CD14-positive monocyte (primary cell): ENCODE measurements around the gene CPB1. TPM values are rescaled to one million over a fixed set of nuclear protein-coding genes. Genes with fewer than 3 reads are reported as not detected.

Experiments used
- DNase-seq, 3 donors: peaks; one replicate each; pipeline ENCODE4 v3.0.0-alpha.2; 2011 to 2022
- H2AFZ ChIP-seq: 2 replicates; pipeline ENCODE4 v1.6.0; 2012; ENCODE audit warnings: mild to moderate bottlenecking, low read depth, low read length, inconsistent platforms; ENCODE audit not compliant: insufficient read depth, poor library complexity, severe bottlenecking
- H3K27ac ChIP-seq, 2 donors: 1 replicate in 1 of 2; 2 replicates in 1 of 2; pipeline ENCODE4 v1.5.1; 2012 to 2013; ENCODE audit warnings: low read length in 2 of 2, control low read depth in 1 of 2, inconsistent platforms in 1 of 2, low read depth in 1 of 2, mild to moderate bottlenecking in 1 of 2
- H3K27me3 ChIP-seq, 2 donors: one replicate each; pipeline versions ENCODE4 v1.6.0 to v1.6.1; 2011 to 2013; ENCODE audit warnings: low read length in 2 of 2; ENCODE audit not compliant: control insufficient read depth in 2 of 2, insufficient read depth in 2 of 2
- H3K36me3 ChIP-seq, 2 donors: replicated peaks in 1 of 2; 1 replicate in 1 of 2; 2 replicates in 1 of 2; pipeline versions ENCODE4 v1.5.1 to v1.6.1; 2012 to 2013; ENCODE audit warnings: low read length in 2 of 2, control low read depth in 1 of 2, inconsistent platforms in 1 of 2, mild to moderate bottlenecking in 1 of 2; ENCODE audit not compliant: insufficient read depth in 2 of 2, control insufficient read depth in 1 of 2
- H3K4me1 ChIP-seq, 2 donors: 1 replicate in 1 of 2; 2 replicates in 1 of 2; pipeline versions ENCODE4 v1.5.1 to v1.6.1; 2012 to 2013; ENCODE audit warnings: low read length in 2 of 2, control low read depth in 1 of 2, inconsistent platforms in 1 of 2, mild to moderate bottlenecking in 1 of 2, moderate library complexity in 1 of 2; ENCODE audit not compliant: insufficient read depth in 2 of 2, control insufficient read depth in 1 of 2
- H3K4me2 ChIP-seq: replicated peaks from 2 replicates; pipeline ENCODE3; 2012; ENCODE audit warnings: low read length, moderate library complexity, mild to moderate bottlenecking; ENCODE audit not compliant: poor library complexity, severe bottlenecking; ENCODE audit errors: extremely low read depth
- H3K4me3 ChIP-seq, 3 experiments: fragments of 200-600 bp in 1 of 3; sonication (generic) in 1 of 3; replicated peaks in 1 of 3; 1 replicate in 2 of 3; 2 replicates in 1 of 3; pipeline ENCODE4 v1.5.1; 2011 to 2013; ENCODE audit warnings: low read length in 3 of 3, mild to moderate bottlenecking in 3 of 3, control low read depth in 2 of 3, low read depth in 2 of 3, inconsistent platforms in 1 of 3, moderate library complexity in 1 of 3
- H3K79me2 ChIP-seq: 2 replicates; pipeline ENCODE4 v1.6.0; 2012; ENCODE audit warnings: mild to moderate bottlenecking, control low read depth, inconsistent platforms, low read length, moderate library complexity; ENCODE audit not compliant: insufficient read depth
- H3K9ac ChIP-seq: 2 replicates; pipeline ENCODE4 v1.6.0; 2017; ENCODE audit warnings: low read length, mild to moderate bottlenecking; ENCODE audit not compliant: insufficient read depth, poor library complexity, severe bottlenecking
- H3K9me3 ChIP-seq, 2 donors: replicated peaks in 1 of 2; 1 replicate in 1 of 2; 2 replicates in 1 of 2; pipeline versions ENCODE4 v1.5.1 to v1.6.1; 2012 to 2013; ENCODE audit warnings: low read length in 2 of 2, control low read depth in 1 of 2; ENCODE audit not compliant: control insufficient read depth in 1 of 2, insufficient read depth in 1 of 2
- H4K20me1 ChIP-seq: 2 replicates; pipeline ENCODE4 v1.6.0; 2012; ENCODE audit warnings: mild to moderate bottlenecking, low read length, control low read depth, moderate library complexity; ENCODE audit not compliant: insufficient read depth
- H3K27ac Mint-ChIP-seq, 7 donors: one replicate each; pipeline ENCODE4 v1.8.0; 2020; ENCODE audit warnings: mild to moderate bottlenecking in 7 of 7, mixed read lengths in 7 of 7, moderate library complexity in 6 of 7, inconsistent platforms in 2 of 7
- H3K27me3 Mint-ChIP-seq, 3 donors: one replicate each; pipeline ENCODE4 v1.8.0; 2021 to 2022; ENCODE audit warnings: low read depth in 3 of 3, mild to moderate bottlenecking in 3 of 3, mixed read lengths in 3 of 3, moderate library complexity in 3 of 3, inconsistent platforms in 1 of 3
- H3K36me3 Mint-ChIP-seq, 2 donors: one replicate each; pipeline ENCODE4 v1.8.0; 2020; ENCODE audit warnings: mixed read lengths in 2 of 2, inconsistent platforms in 1 of 2, mild to moderate bottlenecking in 1 of 2
- H3K4me1 Mint-ChIP-seq: one replicate; pipeline ENCODE4 v1.8.0; 2020; ENCODE audit warnings: mild to moderate bottlenecking, mixed read lengths
- H3K4me3 Mint-ChIP-seq, 2 donors: one replicate each; pipeline ENCODE4 v1.8.0; 2020; ENCODE audit warnings: mild to moderate bottlenecking in 2 of 2, mixed read lengths in 2 of 2, moderate library complexity in 1 of 2
- H3K9me3 Mint-ChIP-seq, 7 donors: one replicate each; pipeline ENCODE4 v1.8.0; 2020 to 2022; ENCODE audit warnings: mixed read lengths in 7 of 7, mild to moderate bottlenecking in 6 of 7, moderate library complexity in 6 of 7, inconsistent platforms in 2 of 7
- WGBS: methylation state at CpG from one replicate; pipeline ENCODE4 v1.1.5; 2013; ENCODE audit warnings: missing lambda C conversion rate; ENCODE audit not compliant: insufficient coverage; 5-methylcytosine and 5-hydroxymethylcytosine counted together
- intact Hi-C, 2 donors: fragments of 100-400 bp; cut with micrococcal nuclease; formaldehyde crosslinking; loops; one replicate each; pipeline versions ENCODE4 v1.15.0 to v1.15.1; 2023
- polyA plus RNA-seq, 3 donors: library from polyadenylated mRNA; depleted of rRNA in 1 of 3; unstranded in 2 of 3; stranded (reverse) in 1 of 3; fragments of 300-500 nt in 2 of 3; fragments of >200 nt in 1 of 3; fragmentation: Illumina TruSeq in 2 of 3; gene quantifications; 1 replicate in 2 of 3; 2 replicates in 1 of 3; pipeline ENCODE4 v1.2.3, GENCODE V29; 2012 to 2021
- TF ChIP-seq, protein P1 (sequence below): fragments of 200-600 bp; IDR thresholded peaks from one replicate; pipeline ENCODE4 v1.8.0; 2022; ENCODE audit warnings: antibody characterized with exemption, mild to moderate bottlenecking

Gene CPB1
- polyA plus RNA-seq, 3 donors = not detected

DNA sequence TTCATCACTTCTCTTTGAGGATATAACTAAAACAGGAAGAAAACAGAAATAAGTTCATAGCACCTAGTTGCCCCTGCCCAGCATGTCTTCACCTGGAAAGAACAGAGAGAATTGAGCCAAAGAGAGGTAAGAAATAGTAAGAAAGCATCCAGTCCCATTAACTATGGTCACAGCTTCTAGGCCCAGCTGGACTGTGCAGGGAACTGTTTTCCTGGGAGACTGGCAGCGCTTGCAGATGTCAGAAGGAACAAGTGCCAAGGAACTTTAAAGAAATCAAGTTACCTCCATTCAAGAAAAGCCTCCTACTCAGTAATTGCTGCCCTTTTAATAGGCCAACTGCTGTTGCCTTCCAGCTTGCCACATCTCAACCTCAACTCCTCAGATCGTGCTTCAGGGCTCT lies 17.8 kb upstream of the CPB1 start:
- Mint-ChIP-seq H3K27me3 (peaks cover 7 to 14% (median 8%) of the 10 kb centered on the region in 3 donors), H3K9me3 (peaks cover 0 to 7% (median 0%) of the 10 kb centered on the region in 7 donors), H3K27ac (no peak overlapping the region), H3K4me1 (no peaks in the 10 kb centered on the region), H3K36me3 (no peaks in the 10 kb centered on the region), H3K4me3 (no peak overlapping the region)
- H3K9ac ChIP-seq = no peak overlapping the region
- peaks cover 0 to 2% of the 10 kb centered on the region in 2 donors for H3K27me3 ChIP-seq
- no peaks in the 10 kb centered on the region for H4K20me1 ChIP-seq
- 77% methylated on average over 2 of the region's 2 CpGs for WGBS
- no peak overlapping the region for H3K4me3 ChIP-seq
- intact Hi-C loops = no loop called here
- no peak for DNase-seq
- no peaks in the 10 kb centered on the region for H3K9me3 ChIP-seq
- H3K4me2 ChIP-seq = no peak overlapping the region
- no peak overlapping the region for H2AFZ ChIP-seq
- TF ChIP-seq, protein P1, sequence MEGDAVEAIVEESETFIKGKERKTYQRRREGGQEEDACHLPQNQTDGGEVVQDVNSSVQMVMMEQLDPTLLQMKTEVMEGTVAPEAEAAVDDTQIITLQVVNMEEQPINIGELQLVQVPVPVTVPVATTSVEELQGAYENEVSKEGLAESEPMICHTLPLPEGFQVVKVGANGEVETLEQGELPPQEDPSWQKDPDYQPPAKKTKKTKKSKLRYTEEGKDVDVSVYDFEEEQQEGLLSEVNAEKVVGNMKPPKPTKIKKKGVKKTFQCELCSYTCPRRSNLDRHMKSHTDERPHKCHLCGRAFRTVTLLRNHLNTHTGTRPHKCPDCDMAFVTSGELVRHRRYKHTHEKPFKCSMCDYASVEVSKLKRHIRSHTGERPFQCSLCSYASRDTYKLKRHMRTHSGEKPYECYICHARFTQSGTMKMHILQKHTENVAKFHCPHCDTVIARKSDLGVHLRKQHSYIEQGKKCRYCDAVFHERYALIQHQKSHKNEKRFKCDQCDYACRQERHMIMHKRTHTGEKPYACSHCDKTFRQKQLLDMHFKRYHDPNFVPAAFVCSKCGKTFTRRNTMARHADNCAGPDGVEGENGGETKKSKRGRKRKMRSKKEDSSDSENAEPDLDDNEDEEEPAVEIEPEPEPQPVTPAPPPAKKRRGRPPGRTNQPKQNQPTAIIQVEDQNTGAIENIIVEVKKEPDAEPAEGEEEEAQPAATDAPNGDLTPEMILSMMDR = no peak
- no peaks in the 10 kb centered on the region for H3K36me3 ChIP-seq
- H3K79me2 ChIP-seq = no peaks in the 10 kb centered on the region
- no peaks in the 10 kb centered on the region for H3K4me1 ChIP-seq
- H3K27ac ChIP-seq = no peak overlapping the region

DNA sequence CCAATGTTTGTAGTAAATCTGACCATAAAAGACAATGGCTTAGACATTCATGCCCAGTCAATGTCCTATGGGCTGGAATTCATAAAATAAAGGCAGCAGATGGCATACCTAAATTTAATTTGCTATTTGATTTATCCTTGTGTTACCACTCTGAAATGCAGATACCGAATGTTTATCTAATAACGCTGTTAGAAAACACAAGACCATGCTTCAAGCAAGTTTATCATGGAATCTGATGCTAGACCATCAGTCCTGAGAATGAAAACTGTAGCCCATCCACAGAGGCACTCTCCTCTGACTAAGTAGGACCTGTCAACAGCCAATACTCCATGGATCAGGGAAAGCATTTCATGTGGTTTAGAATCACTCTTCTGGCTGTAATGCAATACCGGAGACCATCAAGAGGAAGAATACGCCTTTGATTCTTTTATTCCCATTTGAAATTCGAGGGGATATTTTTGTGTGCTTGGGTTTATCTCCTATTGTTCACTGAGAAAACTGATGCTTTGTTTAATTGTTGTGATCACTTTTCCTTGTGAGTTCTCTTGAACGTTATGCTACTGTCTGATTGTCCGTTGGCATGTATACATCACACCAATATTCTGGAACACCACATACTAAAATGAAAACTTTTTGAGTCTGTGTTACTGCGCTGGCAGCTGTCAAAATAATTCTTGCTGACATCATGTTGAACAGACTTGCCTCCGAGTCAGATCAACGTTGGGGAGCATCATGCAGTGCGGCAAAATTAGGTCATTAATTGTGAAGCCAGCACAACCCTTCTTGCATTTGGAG lies 12.1 kb upstream of the CPB1 start:
- Histone ChIP-seq H3K27me3 (no peaks in the 10 kb centered on the region), H3K79me2 (no peaks in the 10 kb centered on the region), H3K4me3 (no peak overlapping the region), H3K9me3 (no peaks in the 10 kb centered on the region), H4K20me1 (no peaks in the 10 kb centered on the region), H3K27ac (no peak overlapping the region), H3K36me3 (no peaks in the 10 kb centered on the region), H3K9ac (no peak overlapping the region), H3K4me2 (no peak overlapping the region), H2AFZ (no peak overlapping the region), H3K4me1 (no peaks in the 10 kb centered on the region)
- H3K9me3 Mint-ChIP-seq = peaks cover 0 to 9% (median 0%) of the 10 kb centered on the region in 7 donors
- intact Hi-C loops = no loop called here
- no peaks in the 10 kb centered on the region for H3K36me3 Mint-ChIP-seq
- no peak overlapping the region for H3K27ac Mint-ChIP-seq
- peaks cover 0 to 7% (median 0%) of the 10 kb centered on the region in 3 donors for H3K27me3 Mint-ChIP-seq
- no peaks in the 10 kb centered on the region for H3K4me1 Mint-ChIP-seq
- no peak for DNase-seq
- no peak overlapping the region for H3K4me3 Mint-ChIP-seq
- TF ChIP-seq, protein P1 = no peak
- WGBS = 78% methylated on average over 7 of the region's 11 CpGs
